Measurements from ENCODE around the gene COPS3. TPM values are rescaled to one million over a fixed set of nuclear protein-coding genes. Genes with fewer than 3 reads are reported as not detected.

COPS3 gene
- total RNA-seq, 1 donor from 2014 or later: 36.6 TPM

- no peak for DNase-seq (ENCODE audit: low spot score in 2 of 2)
- H3K27ac ChIP-seq: no peak overlapping the region
- no peaks in the 10 kb centered on the region for H3K9me3 ChIP-seq
- H3K27me3 ChIP-seq: no peaks in the 10 kb centered on the region
- no peaks in the 10 kb centered on the region for H3K36me3 ChIP-seq
- TF ChIP-seq CTCF (IDR thresholded peaks at IDR 0.05): no peak
- H3K4me1 ChIP-seq: no peaks in the 10 kb centered on the region
- intact Hi-C loops (cut with DNase I): no loop called here
- H3K4me3 ChIP-seq: no peak overlapping the region
Observed at GRCh38 chr17:17324616-17325015, 43.6 kb upstream of the COPS3 start.

GRCh38 chr17:17322516-17323510 lies 41.8 kb upstream of the COPS3 start:
- intact Hi-C loops (cut with DNase I): no loop called here
- no peak for DNase-seq (ENCODE audit: low spot score in 2 of 2)
- H3K36me3 ChIP-seq: no peaks in the 10 kb centered on the region
- no peaks in the 10 kb centered on the region for H3K9me3 ChIP-seq
- no peak for TF ChIP-seq CTCF (IDR thresholded peaks at IDR 0.05)
- H3K27me3 ChIP-seq: no peaks in the 10 kb centered on the region
- no peaks in the 10 kb centered on the region for H3K4me1 ChIP-seq
- no peak overlapping the region for H3K27ac ChIP-seq
- H3K4me3 ChIP-seq: no peak overlapping the region

GRCh38 chr17:17321356-17322025 lies 40.4 kb upstream of the COPS3 start:
- H3K27me3 ChIP-seq: no peaks in the 10 kb centered on the region
- no peak overlapping the region for H3K27ac ChIP-seq
- no peak for TF ChIP-seq CTCF (IDR thresholded peaks at IDR 0.05)
- no peaks in the 10 kb centered on the region for H3K9me3 ChIP-seq
- intact Hi-C loops (cut with DNase I): no loop called here
- H3K4me3 ChIP-seq: no peak overlapping the region
- H3K36me3 ChIP-seq: no peaks in the 10 kb centered on the region
- no peaks in the 10 kb centered on the region for H3K4me1 ChIP-seq
- no peak for DNase-seq (ENCODE audit: low spot score in 2 of 2)

GRCh38 chr17:17320911-17321220 lies 39.8 kb upstream of the COPS3 start:
- Histone ChIP-seq H3K4me1 (no peaks in the 10 kb centered on the region), H3K9me3 (no peaks in the 10 kb centered on the region), H3K4me3 (no peak overlapping the region), H3K27ac (no peak overlapping the region), H3K27me3 (no peaks in the 10 kb centered on the region), H3K36me3 (no peaks in the 10 kb centered on the region)
- TF ChIP-seq CTCF (IDR thresholded peaks at IDR 0.05): no peak
- intact Hi-C loops (cut with DNase I): no loop called here
- DNase-seq (ENCODE audit: low spot score in 2 of 2): no peak

GRCh38 chr17:17320188-17320910 lies 39.3 kb upstream of the COPS3 start:
- H3K4me3 ChIP-seq: no peak overlapping the region
- H3K4me1 ChIP-seq: no peaks in the 10 kb centered on the region
- intact Hi-C loops (cut with DNase I): no loop called here
- no peaks in the 10 kb centered on the region for H3K27me3 ChIP-seq
- H3K27ac ChIP-seq: no peak overlapping the region
- no peaks in the 10 kb centered on the region for H3K9me3 ChIP-seq
- no peak for DNase-seq (ENCODE audit: low spot score in 2 of 2)
- no peak for TF ChIP-seq CTCF (IDR thresholded peaks at IDR 0.05)
- no peaks in the 10 kb centered on the region for H3K36me3 ChIP-seq
